Right lobe of liver (tissue), 4 donors: ENCODE results near the gene TMCO2.

Experiments
- POLR2A ChIP-seq: fragments of 450-650 bp; IDR thresholded peaks from one replicate; pipeline ENCODE4 v1.6.1; 2017; ENCODE audit warnings: antibody characterized with exemption, mild to moderate bottlenecking
- TF ChIP-seq, protein P1 (sequence below), 4 donors: fragments of 200-600 bp in 3 of 4; fragments of 450-650 bp in 1 of 4; IDR thresholded peaks; one replicate each; pipeline versions ENCODE4 v1.5.1 to v1.8.0; 2016 to 2022; ENCODE audit warnings: antibody characterized with exemption in 4 of 4, mild to moderate bottlenecking in 2 of 4
- donor health status: DM: no; HTN: no; CAD: no.
- donor health status: DM: no; HTN: no; CAD: no.
- donor health status: DM: no; HTN: yes; CAD: no.

GRCh38 chr1:40247655-40248054 is at the start of gene TMCO2:
- TF ChIP-seq, protein P1, sequence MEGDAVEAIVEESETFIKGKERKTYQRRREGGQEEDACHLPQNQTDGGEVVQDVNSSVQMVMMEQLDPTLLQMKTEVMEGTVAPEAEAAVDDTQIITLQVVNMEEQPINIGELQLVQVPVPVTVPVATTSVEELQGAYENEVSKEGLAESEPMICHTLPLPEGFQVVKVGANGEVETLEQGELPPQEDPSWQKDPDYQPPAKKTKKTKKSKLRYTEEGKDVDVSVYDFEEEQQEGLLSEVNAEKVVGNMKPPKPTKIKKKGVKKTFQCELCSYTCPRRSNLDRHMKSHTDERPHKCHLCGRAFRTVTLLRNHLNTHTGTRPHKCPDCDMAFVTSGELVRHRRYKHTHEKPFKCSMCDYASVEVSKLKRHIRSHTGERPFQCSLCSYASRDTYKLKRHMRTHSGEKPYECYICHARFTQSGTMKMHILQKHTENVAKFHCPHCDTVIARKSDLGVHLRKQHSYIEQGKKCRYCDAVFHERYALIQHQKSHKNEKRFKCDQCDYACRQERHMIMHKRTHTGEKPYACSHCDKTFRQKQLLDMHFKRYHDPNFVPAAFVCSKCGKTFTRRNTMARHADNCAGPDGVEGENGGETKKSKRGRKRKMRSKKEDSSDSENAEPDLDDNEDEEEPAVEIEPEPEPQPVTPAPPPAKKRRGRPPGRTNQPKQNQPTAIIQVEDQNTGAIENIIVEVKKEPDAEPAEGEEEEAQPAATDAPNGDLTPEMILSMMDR (IDR thresholded peaks at IDR 0.05), result no peak
- no peak for TF ChIP-seq POLR2A
